Omental fat pad (tissue), 4 donors: ENCODE results near the gene CRABP1. TPM values are rescaled to one million over a fixed set of nuclear protein-coding genes. Genes with fewer than 3 reads are reported as not detected.

Source experiments
- ATAC-seq: fragments of 150-250 bp; one replicate; pipeline ENCODE4 v1.9.1; 2016; ENCODE audit warnings: mild to moderate bottlenecking, moderate library complexity; ENCODE audit not compliant: low FRiP score
- DNase-seq: peaks from one replicate; pipeline ENCODE4 v3.0.0-alpha.2; 2019; ENCODE audit warnings: low spot score
- CTCF ChIP-seq, 3 donors: fragments of 450-650 bp; IDR thresholded peaks; one replicate each; pipeline ENCODE4 v1.5.1; 2016 to 2017; ENCODE audit warnings: antibody characterized with exemption in 3 of 3, mild to moderate bottlenecking in 3 of 3, moderate library complexity in 2 of 3
- total RNA-seq, 4 donors: library from RNA; depleted of rRNA; stranded (reverse); fragments of >200 nt; gene quantifications; one replicate each; pipeline ENCODE4 v1.1.0, GENCODE V29; 2016

The CRABP1 gene
- total RNA-seq, 4 donors from 2014 or later: 1.6 TPM; not detected in 3

- no peak for ATAC-seq
- no peak for DNase-seq
Measured at GRCh38 chr15:78301828-78302227, 38.3 kb upstream of the CRABP1 start.

GRCh38 chr15:78302579-78303312 lies 37.4 kb upstream of the CRABP1 start:
- TF ChIP-seq CTCF (IDR thresholded peaks at IDR 0.05): no peak
- ATAC-seq (no peak), DNase-seq (no peak)

More at GRCh38 chr15:78301828-78302227, 38.3 kb upstream of the CRABP1 start:
- TF ChIP-seq CTCF (IDR thresholded peaks at IDR 0.05): no peak

- DNase-seq (no peak), ATAC-seq (no peak)
- TF ChIP-seq CTCF (IDR thresholded peaks at IDR 0.05): no peak
Measured at GRCh38 chr15:78304216-78305066, 35.7 kb upstream of the CRABP1 start.

GRCh38 chr15:78306176-78306774 lies 33.9 kb upstream of the CRABP1 start:
- no peak for TF ChIP-seq CTCF (IDR thresholded peaks at IDR 0.05)
- DNase-seq (no peak), ATAC-seq (no peak)

GRCh38 chr15:78307976-78308375 lies 32.2 kb upstream of the CRABP1 start:
- DNase-seq (no peak), ATAC-seq (no peak)
- no peak for TF ChIP-seq CTCF (IDR thresholded peaks at IDR 0.05)

GRCh38 chr15:78308422-78309032 lies 31.6 kb upstream of the CRABP1 start:
- no peak for ATAC-seq
- no peak for DNase-seq
- TF ChIP-seq CTCF (IDR thresholded peaks at IDR 0.05): no peak
